B cell (primary cell): ENCODE results near the gene CKM. TPM values are rescaled to one million over a fixed set of nuclear protein-coding genes. Genes with fewer than 3 reads are reported as not detected.

Experiments used
- ATAC-seq: fragments of 200-7000 bp; cut with Tn5 transposase; one replicate; pipeline ENCODE4 v1.10.0; 2021; ENCODE audit warnings: low read depth, mild to moderate bottlenecking, moderate number of reproducible peaks, moderate library complexity
- CTCF ChIA-PET: fragments of 350-600 bp; sonication (Branson Sonifier 250); formaldehyde crosslinking; loops from one replicate; lab custom pipeline; 2021; ENCODE audit warnings: antibody characterized with exemption, inconsistent platforms; lab: Charles Lee
- POLR2A ChIA-PET: fragments of 350-600 bp; sonication (Branson Sonifier 250); formaldehyde crosslinking; loops from one replicate; lab custom pipeline; 2021; ENCODE audit warnings: antibody characterized with exemption; lab: Charles Lee
- DNase-seq: peaks from one replicate; pipeline ENCODE4 v3.0.0; 2013
- H2AFZ ChIP-seq: 2 replicates; pipeline ENCODE4 v1.6.1; 2012; ENCODE audit warnings: mild to moderate bottlenecking, low read depth, low read length; ENCODE audit not compliant: insufficient read depth, poor library complexity, severe bottlenecking
- H3K27ac ChIP-seq, 2 donors: 1 replicate in 1 of 2; 2 replicates in 1 of 2; pipeline ENCODE4 v1.5.1; 2012 to 2013; ENCODE audit warnings: low read length in 2 of 2, mild to moderate bottlenecking in 2 of 2, moderate library complexity in 1 of 2
- H3K27me3 ChIP-seq, 4 experiments: fragments of 200-600 bp in 1 of 4; sonication (generic) in 1 of 4; replicated peaks in 1 of 4; 1 replicate in 2 of 4; 2 replicates in 2 of 4; pipeline versions ENCODE4 v1.6.1 to v1.7.0; 2013 to 2016; ENCODE audit warnings: low read length in 3 of 4, mild to moderate bottlenecking in 2 of 4, mixed read lengths in 1 of 4, moderate library complexity in 1 of 4; ENCODE audit not compliant: insufficient read depth in 4 of 4, control insufficient read depth in 3 of 4; ENCODE audit errors: control extremely low read depth in 1 of 4
- H3K36me3 ChIP-seq, 2 experiments: replicated peaks in 1 of 2; 1 replicate in 1 of 2; 2 replicates in 1 of 2; pipeline versions ENCODE4 v1.6.1 to v1.7.1; 2013; ENCODE audit warnings: low read length in 1 of 2; ENCODE audit not compliant: insufficient read depth in 2 of 2, control insufficient read depth in 1 of 2; ENCODE audit errors: control extremely low read depth in 1 of 2, extremely low read depth in 1 of 2
- H3K4me1 ChIP-seq, 2 donors: fragments of 200-600 bp in 1 of 2; sonication (generic) in 1 of 2; 1 replicate in 1 of 2; 2 replicates in 1 of 2; pipeline versions ENCODE4 v1.5.1 to v1.6.1; 2013 to 2017; ENCODE audit warnings: low read length in 2 of 2; ENCODE audit not compliant: control insufficient read depth in 2 of 2, insufficient read depth in 2 of 2
- H3K4me2 ChIP-seq: replicated peaks from 2 replicates; pipeline ENCODE3; 2012; ENCODE audit warnings: mild to moderate bottlenecking, low read depth, low read length; ENCODE audit not compliant: poor library complexity, severe bottlenecking
- H3K4me3 ChIP-seq, 5 experiments: fragments of 200-600 bp in 1 of 5; sonication (generic) in 1 of 5; 1 replicate in 3 of 5; 2 replicates in 2 of 5; pipeline versions ENCODE4 v1.5.1 to v1.7.0; 2011 to 2016; ENCODE audit warnings: low read length in 4 of 5, mild to moderate bottlenecking in 4 of 5, low read depth in 2 of 5, control low read depth in 1 of 5, moderate library complexity in 1 of 5; ENCODE audit not compliant: insufficient read depth in 1 of 5; ENCODE audit errors: control extremely low read depth in 1 of 5, extremely low read depth in 1 of 5
- H3K79me2 ChIP-seq: fragments of 200-600 bp; sonication (generic); one replicate; pipeline ENCODE4 v1.6.0; 2016; ENCODE audit warnings: low read length; ENCODE audit not compliant: control insufficient read depth, insufficient read depth
- H3K9ac ChIP-seq: fragments of 200-600 bp; sonication (generic); 2 replicates; pipeline ENCODE4 v1.6.1; 2017; ENCODE audit warnings: mild to moderate bottlenecking, low read length, moderate library complexity
- H3K9me3 ChIP-seq, 3 donors: one replicate each; pipeline versions ENCODE4 v1.6.1 to v1.7.1; 2013; ENCODE audit warnings: low read length in 2 of 3; ENCODE audit not compliant: control insufficient read depth in 2 of 3, insufficient read depth in 1 of 3; ENCODE audit errors: control extremely low read depth in 1 of 3
- H4K20me1 ChIP-seq: 2 replicates; pipeline ENCODE4 v1.6.0; 2012; ENCODE audit warnings: mild to moderate bottlenecking, low read length; ENCODE audit not compliant: insufficient read depth, control insufficient read depth, poor library complexity, severe bottlenecking
- H3K27ac Mint-ChIP-seq: one replicate; pipeline ENCODE4 v1.8.0; 2021; ENCODE audit warnings: mixed read lengths
- H3K27me3 Mint-ChIP-seq: one replicate; pipeline ENCODE4 v1.8.0; 2021; ENCODE audit warnings: mixed read lengths
- H3K4me1 Mint-ChIP-seq: one replicate; pipeline ENCODE4 v1.8.0; 2021; ENCODE audit warnings: mixed read lengths
- H3K4me3 Mint-ChIP-seq: one replicate; pipeline ENCODE4 v1.8.0; 2021; ENCODE audit warnings: mixed read lengths
- H3K9me3 Mint-ChIP-seq: one replicate; pipeline ENCODE4 v1.8.0; 2022; ENCODE audit warnings: mixed read lengths; ENCODE audit not compliant: insufficient read depth
- CTCF ChIP-seq: fragments of 200-600 bp; IDR thresholded peaks from one replicate; pipeline ENCODE4 v1.8.0; 2022; ENCODE audit warnings: antibody characterized with exemption, mild to moderate bottlenecking
- EZH2 ChIP-seq: IDR thresholded peaks from 2 replicates; pipeline ENCODE4 v1.6.1; 2012; ENCODE audit warnings: borderline replicate concordance, low read depth, mild to moderate bottlenecking, moderate library complexity, low read length; ENCODE audit not compliant: insufficient read depth, poor library complexity, severe bottlenecking
- WGBS: methylation state at CpG from one replicate; pipeline ENCODE4 v1.1.5; 2013; ENCODE audit warnings: missing lambda C conversion rate; ENCODE audit not compliant: insufficient coverage; 5-methylcytosine and 5-hydroxymethylcytosine counted together
- intact Hi-C: fragments of 100-400 bp; cut with micrococcal nuclease; formaldehyde crosslinking; loops from one replicate; pipeline ENCODE4 v1.10.0; 2022
- polyA plus RNA-seq: library from polyadenylated mRNA; depleted of rRNA; stranded (reverse); fragments of >200 nt; gene quantifications from 2 replicates; pipeline ENCODE4 v1.2.3, GENCODE V29; 2012
- total RNA-seq, 2 donors: library from RNA; stranded (reverse); fragments of 120-200 nt in 1 of 2; gene quantifications; 1 replicate in 1 of 2; 2 replicates in 1 of 2; pipeline versions ENCODE4 v1.2.3 to v1.2.4, GENCODE V29; 2013 to 2022

CKM gene
- total and polyA plus RNA-seq, 2 donors (not counting 1 experiment from before 2014, with no cell fraction given): not detected

- H3K27me3 ChIP-seq: no peaks in the 10 kb centered on the region
- H3K4me1 ChIP-seq: no peaks in the 10 kb centered on the region
- H3K9me3 ChIP-seq: peaks cover 0 to 29% (median 0%) of the 10 kb centered on the region in 3 donors
- DNase-seq (no peak), ATAC-seq (no peak)
- H3K36me3 ChIP-seq: no peaks in the 10 kb centered on the region
- no peaks in the 10 kb centered on the region for H3K4me1 Mint-ChIP-seq
- no peaks in the 10 kb centered on the region for H3K79me2 ChIP-seq
- TF ChIP-seq CTCF: no peak
- TF ChIP-seq EZH2: no peak
- no peak overlapping the region for H3K4me2 ChIP-seq
- WGBS: 93% methylated on average over 3 of the region's 4 CpGs
- H3K27ac ChIP-seq: no peak overlapping the region
- no peaks in the 10 kb centered on the region for H4K20me1 ChIP-seq
- no peak overlapping the region for H3K9ac ChIP-seq
- no peak overlapping the region for H2AFZ ChIP-seq
- intact Hi-C loops: no loop called here
- H3K27me3 Mint-ChIP-seq: no peaks in the 10 kb centered on the region
- no peak overlapping the region for H3K4me3 Mint-ChIP-seq
- peaks cover 5% of the 10 kb centered on the region for H3K9me3 Mint-ChIP-seq
- POLR2A ChIA-PET: no interaction called here
- H3K4me3 ChIP-seq: no peak overlapping the region
- CTCF ChIA-PET: no interaction called here
- H3K27ac Mint-ChIP-seq: no peak overlapping the region
Measured at GRCh38 chr19:45305007-45305406, 17.7 kb downstream of the CKM start.

- peaks cover 5% of the 10 kb centered on the region for H3K9me3 Mint-ChIP-seq
- no peaks in the 10 kb centered on the region for H3K4me1 Mint-ChIP-seq
- POLR2A ChIA-PET: no interaction called here
- Histone ChIP-seq H3K27ac (no peak overlapping the region), H3K9ac (no peak overlapping the region), H3K36me3 (no peaks in the 10 kb centered on the region), H3K4me3 (no peak overlapping the region), H3K79me2 (no peaks in the 10 kb centered on the region), H3K9me3 (peaks cover 0 to 29% (median 0%) of the 10 kb centered on the region in 3 donors), H3K27me3 (no peaks in the 10 kb centered on the region), H4K20me1 (no peaks in the 10 kb centered on the region), H2AFZ (no peak overlapping the region), H3K4me2 (no peak overlapping the region), H3K4me1 (no peaks in the 10 kb centered on the region)
- TF ChIP-seq EZH2: no peak
- TF ChIP-seq CTCF: no peak
- H3K4me3 Mint-ChIP-seq: no peak overlapping the region
- no peak for ATAC-seq
- H3K27ac Mint-ChIP-seq: no peak overlapping the region
- CTCF ChIA-PET: no interaction called here
- intact Hi-C loops: no loop called here
- WGBS: 77% methylated on average over 4 of the region's 4 CpGs
- no peak for DNase-seq
- no peaks in the 10 kb centered on the region for H3K27me3 Mint-ChIP-seq
Measured at GRCh38 chr19:45304141-45304926, 18.3 kb downstream of the CKM start.
